ENCODE data around the gene NUDT6.

Gene NUDT6, protein sequence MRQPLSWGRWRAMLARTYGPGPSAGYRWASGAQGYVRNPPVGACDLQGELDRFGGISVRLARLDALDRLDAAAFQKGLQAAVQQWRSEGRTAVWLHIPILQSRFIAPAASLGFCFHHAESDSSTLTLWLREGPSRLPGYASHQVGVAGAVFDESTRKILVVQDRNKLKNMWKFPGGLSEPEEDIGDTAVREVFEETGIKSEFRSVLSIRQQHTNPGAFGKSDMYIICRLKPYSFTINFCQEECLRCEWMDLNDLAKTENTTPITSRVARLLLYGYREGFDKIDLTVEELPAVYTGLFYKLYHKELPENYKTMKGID

GRCh38 chr4:122921971-122922876 is at the start of gene NUDT6:
NUDT6 (minus strand) TSS chr4:122922597; CDS start chr4:122922572, 25 bp downstream.
- Histone ChIP-seq H3K4me3 (peak within 1 kb of the TSS; percentile 78 to 94 (median 91)), H3K4me1 (peaks cover 12 to 22% (median 19%) of the 10 kb centered on the region in 10 experiments), H3K36me3 (no peaks in the 10 kb centered on the region), H3K9ac (peak within 1 kb of the TSS; percentile 71 to 83 (median 80)), H3K9me3 (replicated peaks in 1 of 11) (no peaks in the 10 kb centered on the region), H4K20me1 (peaks cover 0 to 11% (median 0%) of the 10 kb centered on the region in 11 experiments; a peak in 4 of 22 replicates), H3K27ac (peak within 1 kb of the TSS; percentile 11 to 77 (median 67); a peak in 21 of 22 replicates), H3K4me2 (peak within 1 kb of the TSS; percentile 84 to 98 (median 88)), H3K27me3 (no peaks in the 10 kb centered on the region; a peak in 1 of 22 replicates)
- TF ChIP-seq Cebpa-rat (IDR thresholded peaks at IDR 0.05) = no peak

- Histone ChIP-seq H3K4me3 (no peak overlapping the region), H3K9ac (no peak overlapping the region), H3K36me3 (peaks cover 0 to 12% (median 2%) of the 10 kb centered on the region in 11 experiments; a peak in 5 of 22 replicates), H3K9me3 (replicated peaks in 1 of 11) (no peaks in the 10 kb centered on the region), H3K4me2 (no peak overlapping the region), H3K27ac (no peak overlapping the region), H4K20me1 (no peaks in the 10 kb centered on the region), H3K27me3 (no peaks in the 10 kb centered on the region), H3K4me1 (no peaks in the 10 kb centered on the region)
- TF ChIP-seq Cebpa-rat (IDR thresholded peaks at IDR 0.05) = no peak
Measured at GRCh38 chr4:122968227-122968812, 45.9 kb upstream of the NUDT6 start.

GRCh38 chr4:122967231-122967630 is 44.8 kb upstream of the NUDT6 start:
- Histone ChIP-seq H3K27ac (no peak overlapping the region), H3K4me2 (no peak overlapping the region), H3K9me3 (replicated peaks in 1 of 11) (no peaks in the 10 kb centered on the region), H3K36me3 (peaks cover 0 to 16% (median 7%) of the 10 kb centered on the region in 11 experiments; a peak in 7 of 22 replicates), H3K27me3 (no peaks in the 10 kb centered on the region), H3K4me3 (no peak overlapping the region), H3K4me1 (no peaks in the 10 kb centered on the region), H4K20me1 (no peaks in the 10 kb centered on the region), H3K9ac (no peak overlapping the region)
- no peak for TF ChIP-seq Cebpa-rat (IDR thresholded peaks at IDR 0.05)

- Histone ChIP-seq H3K36me3 (peaks cover 0 to 27% (median 11%) of the 10 kb centered on the region in 11 experiments; a peak in 13 of 22 replicates), H3K27ac (no peak overlapping the region), H3K9ac (no peak overlapping the region), H3K4me3 (no peak overlapping the region), H3K27me3 (no peaks in the 10 kb centered on the region), H3K4me2 (no peak overlapping the region), H3K4me1 (no peaks in the 10 kb centered on the region), H3K9me3 (replicated peaks in 1 of 11) (peaks cover 0 to 8% (median 3%) of the 10 kb centered on the region in 11 experiments; a peak in 6 of 22 replicates), H4K20me1 (no peaks in the 10 kb centered on the region)
- TF ChIP-seq Cebpa-rat (IDR thresholded peaks at IDR 0.05) = no peak
Measured at GRCh38 chr4:122966201-122966600, 43.8 kb upstream of the NUDT6 start.

DNA sequence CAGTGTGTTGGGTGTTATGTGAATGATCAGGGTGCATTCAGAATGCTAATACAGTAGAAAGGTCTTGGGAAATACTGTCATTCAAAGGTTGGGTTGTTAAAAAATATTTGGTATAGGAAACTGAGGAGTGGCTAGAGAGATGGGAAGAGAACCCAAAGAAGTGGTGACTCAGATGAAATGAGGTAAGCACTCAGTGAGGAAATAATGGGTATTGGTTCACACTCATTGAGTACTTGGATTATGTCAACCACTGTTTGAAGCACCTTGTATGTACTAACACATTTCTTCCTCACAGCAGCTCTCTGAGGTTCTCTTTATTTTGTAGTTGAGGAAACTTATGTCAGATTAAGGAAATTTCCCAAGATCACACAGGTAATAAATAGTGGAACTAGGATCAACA is 40.8 kb upstream of the NUDT6 start:
- Histone ChIP-seq H3K27me3 (no peaks in the 10 kb centered on the region), H3K4me2 (no peak overlapping the region), H3K27ac (no peak overlapping the region), H3K9ac (no peak overlapping the region), H3K9me3 (replicated peaks in 1 of 11) (peaks cover 0 to 8% (median 3%) of the 10 kb centered on the region in 11 experiments; a peak in 6 of 22 replicates), H4K20me1 (no peaks in the 10 kb centered on the region; a peak in 1 of 22 replicates), H3K36me3 (peaks cover 0 to 37% (median 7%) of the 10 kb centered on the region in 11 experiments; a peak in 13 of 22 replicates), H3K4me3 (no peak overlapping the region), H3K4me1 (no peaks in the 10 kb centered on the region)
- no peak for TF ChIP-seq Cebpa-rat (IDR thresholded peaks at IDR 0.05)

DNA sequence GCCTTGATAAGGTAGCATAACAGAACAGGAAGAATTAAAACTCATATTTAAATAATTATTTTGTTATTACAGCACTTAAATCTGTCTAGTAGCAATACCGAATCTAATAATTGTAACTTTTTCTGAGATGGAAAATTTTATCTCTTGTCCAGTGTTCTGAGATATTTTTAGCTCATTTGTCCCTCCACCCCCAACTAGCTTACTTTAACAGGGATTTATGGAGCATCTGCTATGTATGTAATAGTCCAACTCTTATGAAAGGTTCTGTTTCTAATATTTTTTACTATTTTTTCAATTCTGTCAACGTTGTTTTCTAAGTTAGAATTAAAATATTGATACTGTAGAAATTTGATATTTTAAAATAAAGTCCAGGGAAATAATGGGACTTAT is 38.2 kb upstream of the NUDT6 start:
- TF ChIP-seq Cebpa-rat (IDR thresholded peaks at IDR 0.05) = no peak
- Histone ChIP-seq H4K20me1 (no peaks in the 10 kb centered on the region; a peak in 1 of 22 replicates), H3K9me3 (replicated peaks in 1 of 11) (peaks cover 0 to 8% (median 3%) of the 10 kb centered on the region in 11 experiments; a peak in 6 of 22 replicates), H3K4me2 (no peak overlapping the region), H3K9ac (no peak overlapping the region), H3K4me3 (no peak overlapping the region), H3K27me3 (no peaks in the 10 kb centered on the region), H3K4me1 (no peaks in the 10 kb centered on the region), H3K27ac (no peak overlapping the region), H3K36me3 (peaks cover 0 to 37% (median 7%) of the 10 kb centered on the region in 11 experiments; a peak in 13 of 22 replicates)

DNA sequence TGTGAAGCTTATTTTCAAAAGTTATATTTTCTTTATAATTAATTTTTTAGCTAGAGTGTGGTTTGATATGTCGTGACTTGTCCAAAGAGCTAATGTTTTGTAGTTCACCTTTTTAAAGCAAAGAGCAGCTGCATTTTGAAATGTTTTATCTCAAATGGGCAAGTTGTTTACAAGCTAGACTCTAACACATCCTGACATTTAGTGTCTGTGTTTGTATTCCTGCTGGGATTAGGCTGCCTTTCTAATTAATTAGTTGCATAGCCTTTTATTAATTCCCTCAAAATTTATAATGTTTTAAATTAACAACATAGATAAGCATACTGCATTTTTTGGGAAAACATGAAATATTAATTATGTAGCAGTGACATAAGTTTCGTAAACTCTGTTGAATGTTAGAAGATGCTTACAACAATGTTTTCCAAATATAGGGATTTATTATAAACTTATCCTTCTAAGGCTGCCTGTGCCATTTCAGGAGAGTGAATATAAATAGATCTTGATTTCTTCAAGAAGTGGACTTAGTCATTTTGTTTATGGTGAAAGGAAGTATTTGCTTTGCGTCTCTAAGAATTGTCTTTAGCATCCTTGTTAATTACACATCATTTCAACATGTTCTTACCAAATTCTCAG is 37.7 kb upstream of the NUDT6 start:
- no peaks in the 10 kb centered on the region for H3K27me3 ChIP-seq
- no peaks in the 10 kb centered on the region for H3K4me1 ChIP-seq
- TF ChIP-seq Cebpa-rat (IDR thresholded peaks at IDR 0.05) = no peak
- no peak overlapping the region for H3K4me2 ChIP-seq
- H3K9ac ChIP-seq = no peak overlapping the region
- H3K36me3 ChIP-seq = peaks cover 0 to 37% (median 8%) of the 10 kb centered on the region in 11 experiments; a peak in 13 of 22 replicates
- peaks cover 0 to 8% (median 3%) of the 10 kb centered on the region in 11 experiments; a peak in 6 of 22 replicates for H3K9me3 ChIP-seq (replicated peaks in 1 of 11)
- no peak overlapping the region for H3K4me3 ChIP-seq
- no peaks in the 10 kb centered on the region; a peak in 1 of 22 replicates for H4K20me1 ChIP-seq
- no peak overlapping the region for H3K27ac ChIP-seq

GRCh38 chr4:122959441-122959840 is 37.0 kb upstream of the NUDT6 start:
- Histone ChIP-seq H3K4me2 (no peak overlapping the region), H3K27ac (no peak overlapping the region), H3K9me3 (replicated peaks in 1 of 11) (peaks cover 0 to 8% (median 3%) of the 10 kb centered on the region in 11 experiments; a peak in 6 of 22 replicates), H3K4me1 (no peaks in the 10 kb centered on the region), H3K27me3 (no peaks in the 10 kb centered on the region), H3K36me3 (peaks cover 0 to 37% (median 11%) of the 10 kb centered on the region in 11 experiments; a peak in 13 of 22 replicates), H4K20me1 (no peaks in the 10 kb centered on the region; a peak in 1 of 22 replicates), H3K4me3 (no peak overlapping the region), H3K9ac (no peak overlapping the region)
- no peak for TF ChIP-seq Cebpa-rat (IDR thresholded peaks at IDR 0.05)

Data from BLaER1 treated with 17β-estradiol and CSF1 and Interleukin-3, amounts not matched to agents 10 nM and 100 nM (cell line).